NCI-H1930 (cell line): ENCODE data around the gene NRXN3.
A peak's percentile ranks its signal among the peaks of the same experiment; 100 is the strongest.

ENCODE experiments used
- DNase-seq, 2 experiments: peaks; one replicate each; lab custom pipeline; 2025; lab: John Stamatoyannopoulos, UW

NRXN3 gene

DNA sequence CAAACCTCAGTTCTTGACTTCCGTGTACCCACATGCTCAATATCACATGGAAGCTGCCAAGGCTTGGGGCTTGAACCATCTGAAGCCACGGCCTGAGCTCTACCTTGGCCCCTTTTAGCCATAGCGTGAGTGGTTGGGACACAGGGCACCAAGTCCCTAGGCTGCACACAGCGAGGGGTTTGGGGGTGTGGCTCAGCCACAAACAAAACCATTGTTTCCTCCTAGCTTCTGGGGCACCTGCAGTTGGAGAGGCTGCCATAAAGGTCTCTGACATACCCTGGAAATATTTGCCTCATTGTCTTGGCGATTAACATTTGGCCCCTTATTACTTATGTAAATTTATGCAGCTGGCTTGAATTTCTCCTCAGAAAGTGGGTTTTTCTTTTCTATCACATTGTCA, 628.6 kb downstream of the NRXN3 start:
- DNase-seq, result no peak

DNA sequence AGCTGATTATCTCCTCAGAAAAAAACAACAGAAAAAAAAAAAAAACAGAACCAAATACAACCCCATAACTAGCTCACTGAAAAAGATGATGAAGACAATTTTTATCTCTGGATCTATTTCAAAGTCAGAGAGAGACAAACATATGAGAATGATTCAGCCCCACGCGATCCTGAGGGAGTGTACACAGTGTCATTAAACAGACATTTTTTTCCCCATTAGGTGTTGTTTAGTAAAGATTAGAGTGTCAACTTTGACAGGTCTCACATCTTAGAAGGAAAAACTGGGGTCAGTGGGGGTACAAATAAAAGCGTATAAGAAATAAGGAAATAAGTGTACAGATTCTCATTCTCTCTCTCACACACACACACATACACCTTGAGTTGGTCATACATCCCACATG, 635.4 kb downstream of the NRXN3 start:
- no peak for DNase-seq

DNA sequence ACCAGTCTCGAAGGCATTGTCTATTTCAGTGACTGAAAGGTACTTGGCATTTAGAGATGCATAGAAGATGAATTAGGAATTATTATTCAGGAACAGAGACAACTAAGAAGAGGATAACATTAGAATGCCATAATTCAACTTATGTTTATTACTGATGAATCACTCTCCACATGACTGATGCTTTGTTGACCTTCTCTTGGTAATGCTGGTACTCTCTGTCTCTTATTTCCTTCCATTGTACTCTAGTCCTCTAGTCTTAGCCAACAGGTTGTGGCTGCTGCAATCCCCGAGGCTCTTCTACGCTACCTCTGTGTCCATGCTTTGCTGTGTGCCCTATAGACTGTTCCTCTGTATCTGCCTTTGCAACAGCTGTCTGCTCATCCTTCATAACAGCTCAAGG, 652.9 kb downstream of the NRXN3 start:
- no peak for DNase-seq

DNA sequence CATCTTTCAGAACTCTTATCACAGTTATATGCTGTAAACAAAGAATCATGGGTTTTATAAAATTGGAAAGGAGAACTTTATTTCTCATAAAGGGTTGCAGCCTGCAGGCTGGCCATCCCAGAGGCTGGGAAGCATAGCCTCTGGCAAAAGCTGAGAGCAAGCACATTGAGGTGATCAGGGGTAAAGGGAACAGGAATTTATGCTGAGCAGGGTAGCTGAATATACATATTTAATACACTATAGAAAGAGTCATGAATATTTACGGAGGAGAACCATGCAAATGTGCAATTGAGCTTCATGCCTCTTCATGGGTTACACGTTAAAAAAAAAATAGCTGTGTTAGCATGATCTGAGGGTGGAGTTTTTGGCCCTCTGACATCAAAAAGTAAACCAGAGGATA, 653.3 kb downstream of the NRXN3 start:
- DNase-seq, result no peak

DNA sequence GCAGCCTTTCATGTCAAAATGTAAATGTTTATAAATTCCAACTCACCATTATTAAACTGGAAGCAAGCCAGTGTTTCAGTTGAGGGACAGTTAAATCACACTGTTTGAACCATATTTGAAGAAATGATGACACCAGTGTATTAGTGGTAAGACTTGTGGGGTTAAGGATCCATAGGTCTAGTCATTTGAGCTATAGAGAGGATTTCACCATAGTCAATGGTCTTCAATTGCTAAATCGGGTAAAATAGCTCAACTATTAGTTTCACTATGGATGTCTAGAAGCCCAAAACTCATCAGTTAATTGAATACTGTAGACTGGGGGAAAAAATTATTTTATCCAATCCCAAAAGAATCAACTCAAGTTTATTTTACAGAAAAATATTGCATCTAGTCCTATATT, 659.1 kb downstream of the NRXN3 start:
- no peak for DNase-seq

DNA sequence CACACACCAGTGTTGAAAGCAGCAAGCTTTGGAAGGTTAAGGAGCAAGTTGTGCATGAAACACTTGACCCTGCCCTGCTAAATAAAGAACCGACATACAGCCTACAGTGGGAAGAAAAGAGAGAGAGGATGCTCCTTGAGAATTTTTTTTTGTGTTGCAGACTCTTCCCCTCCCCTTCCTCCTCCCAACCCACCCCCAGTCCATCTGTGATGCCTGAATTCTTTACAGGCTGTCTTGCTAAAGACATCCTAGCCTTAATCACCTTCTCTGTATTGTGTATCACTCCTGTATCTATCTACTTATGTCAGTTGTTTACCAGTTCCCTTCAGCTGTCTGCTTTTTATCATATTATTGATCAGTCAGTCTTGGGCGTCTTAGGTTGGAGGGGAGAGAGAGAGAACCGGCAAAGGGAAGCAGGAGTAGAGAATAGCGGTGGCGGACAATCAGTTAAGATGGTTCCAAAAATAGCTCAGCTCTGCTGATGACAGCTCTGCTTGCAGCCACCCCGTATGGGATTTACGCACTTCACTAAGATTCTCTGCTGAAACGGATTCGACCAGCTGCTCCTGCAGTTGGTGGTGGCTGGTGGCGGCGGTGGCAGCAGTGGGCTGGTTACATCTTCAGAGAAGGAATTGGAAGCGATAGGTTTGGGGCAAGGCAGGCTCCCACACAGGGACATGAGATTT, 664.7 kb downstream of the NRXN3 start:
- DNase-seq, result no peak

DNA sequence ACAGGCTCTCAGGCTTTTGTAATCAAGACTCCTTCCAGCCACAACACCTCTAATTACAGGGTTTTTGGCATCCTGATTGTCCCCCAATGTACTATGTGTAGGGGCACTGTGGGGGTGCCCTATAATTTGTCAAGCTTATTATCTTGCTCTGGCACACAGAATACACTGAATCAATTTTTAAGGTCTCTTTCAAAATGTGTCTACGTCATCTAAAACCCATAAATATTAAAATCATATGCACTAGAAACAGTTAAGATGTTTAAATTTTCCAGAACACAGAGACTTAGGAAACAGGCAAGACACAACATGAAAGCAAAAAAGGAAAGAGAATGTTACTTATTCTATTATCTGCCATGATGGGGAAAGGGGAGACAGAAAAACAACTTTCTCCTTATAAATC, 665.7 kb downstream of the NRXN3 start:
- DNase-seq, result no peak

DNA sequence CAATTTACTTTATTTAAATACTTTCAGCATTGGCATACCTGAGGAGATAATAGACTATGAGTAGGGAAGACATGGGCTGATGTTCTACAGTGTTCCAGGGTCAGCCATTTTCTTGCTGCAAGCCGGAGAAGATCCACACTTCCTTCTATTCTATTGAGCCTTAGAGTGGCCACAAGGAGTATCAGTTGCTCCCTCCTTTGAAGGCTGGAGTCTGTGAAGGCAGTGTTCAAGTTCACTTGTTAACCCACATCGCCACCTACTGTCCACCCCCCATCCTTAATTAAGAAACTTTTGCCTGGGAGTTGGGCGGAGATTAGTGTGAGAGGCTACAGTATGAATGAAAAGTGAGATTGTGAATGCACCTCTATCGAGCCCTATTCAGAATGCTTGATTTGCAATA, 666.6 kb downstream of the NRXN3 start:
- DNase-seq, result peak; percentile 57 to 61

DNA sequence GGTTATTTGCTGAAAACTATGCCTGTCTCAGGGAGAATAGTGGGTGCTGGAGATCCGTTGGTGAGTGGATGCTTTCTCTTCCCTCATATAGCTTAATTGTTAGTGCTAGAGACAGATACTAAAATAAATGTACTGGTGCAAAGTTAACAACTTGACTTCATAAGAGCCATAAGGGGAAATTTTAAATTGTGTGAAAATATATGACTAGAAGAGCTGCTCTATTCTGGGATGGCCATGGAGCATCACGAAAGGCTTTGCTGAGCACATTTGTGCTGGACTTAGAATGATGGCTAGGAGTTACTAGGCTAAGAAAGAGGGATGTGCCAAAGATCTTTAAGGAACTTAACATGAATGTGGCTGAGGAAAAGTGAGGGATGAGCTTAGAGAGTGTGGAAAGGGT, 668.8 kb downstream of the NRXN3 start:
- DNase-seq, result no peak

DNA sequence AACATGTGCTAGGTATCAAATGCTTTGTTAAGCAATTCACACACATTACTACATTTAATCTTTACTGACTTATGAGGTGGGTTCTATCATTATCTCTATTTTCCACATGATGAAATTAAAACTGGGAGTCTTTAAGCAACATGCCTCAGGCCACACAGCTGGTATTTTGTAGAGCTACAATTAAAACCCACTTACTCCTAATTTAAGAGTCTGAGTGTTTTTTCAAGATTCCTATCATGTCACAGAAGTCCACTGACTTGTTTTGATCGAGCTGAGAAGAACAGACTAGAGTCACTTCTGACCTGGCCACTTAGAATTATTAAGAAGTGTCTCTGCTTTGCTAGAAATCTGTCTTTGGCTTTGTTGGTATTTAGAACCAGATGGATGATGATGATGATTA, 670.7 kb downstream of the NRXN3 start:
- DNase-seq, result no peak

DNA sequence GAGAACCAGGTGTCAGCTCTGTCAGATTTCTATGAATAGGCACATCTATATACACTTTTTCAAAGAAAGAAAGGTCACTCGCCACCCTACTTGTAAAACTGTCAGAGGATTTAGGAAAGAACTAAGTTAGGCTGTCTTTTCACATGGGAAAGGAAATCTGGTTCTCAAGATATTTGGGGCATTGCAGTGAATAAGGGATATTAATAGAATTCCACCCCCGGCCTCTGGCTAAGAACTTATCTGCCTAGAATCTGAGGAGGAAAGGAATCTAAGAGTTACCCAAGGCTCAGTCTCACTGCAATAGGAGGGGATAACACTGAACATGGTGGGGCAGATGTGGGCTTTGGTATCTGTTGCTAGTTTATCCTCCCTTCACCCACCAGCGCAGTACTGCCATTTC, 677.6 kb downstream of the NRXN3 start:
- no peak for DNase-seq

DNA sequence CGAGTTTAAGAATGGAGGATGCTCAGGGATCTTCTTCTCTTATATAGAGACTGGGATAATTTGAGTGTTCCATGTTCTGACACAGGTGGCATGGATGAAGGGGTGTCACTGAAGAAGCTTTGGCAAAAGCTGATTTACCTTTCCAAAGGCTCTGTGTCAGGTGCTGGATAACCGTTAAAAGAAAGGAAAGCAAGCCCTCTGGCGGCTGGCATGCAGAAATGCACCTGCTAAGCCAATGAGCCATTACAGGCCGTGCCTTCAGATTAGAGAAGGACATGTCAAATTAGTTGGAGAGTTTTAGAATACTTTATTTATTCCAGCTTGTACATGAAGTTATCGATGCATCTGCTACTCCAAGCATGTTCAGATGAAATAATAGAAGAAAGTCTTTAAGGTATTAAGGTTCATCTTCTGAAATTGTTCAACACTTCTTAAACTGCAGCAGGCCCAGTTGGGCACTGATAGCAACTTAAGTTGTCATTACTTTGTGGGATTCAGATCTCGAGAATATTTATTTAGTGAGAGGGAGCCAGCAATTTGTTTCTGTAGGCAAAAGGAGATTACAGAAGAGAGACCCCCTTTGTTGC, 678.2 kb downstream of the NRXN3 start:
- DNase-seq, result peak; percentile 36 to 55

DNA sequence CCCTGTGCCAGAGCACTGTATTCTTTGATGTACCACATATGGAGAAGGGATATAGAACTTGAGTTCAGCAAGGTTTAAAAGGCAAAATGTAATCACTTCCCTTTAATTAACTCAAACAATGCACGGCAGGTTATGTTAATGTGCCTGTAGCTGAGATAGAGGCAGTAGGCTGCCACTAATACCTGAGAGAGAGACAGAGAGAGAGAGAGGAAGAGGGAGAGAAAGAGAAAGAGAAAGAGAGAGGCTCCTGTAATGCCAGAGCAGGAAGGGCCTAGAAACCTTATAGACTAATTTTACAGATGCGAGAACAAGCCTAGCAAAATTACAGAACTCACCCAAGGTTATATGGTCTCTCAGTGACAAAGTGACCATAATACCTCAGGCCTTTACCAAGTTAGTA, 679.8 kb downstream of the NRXN3 start:
- no peak for DNase-seq

DNA sequence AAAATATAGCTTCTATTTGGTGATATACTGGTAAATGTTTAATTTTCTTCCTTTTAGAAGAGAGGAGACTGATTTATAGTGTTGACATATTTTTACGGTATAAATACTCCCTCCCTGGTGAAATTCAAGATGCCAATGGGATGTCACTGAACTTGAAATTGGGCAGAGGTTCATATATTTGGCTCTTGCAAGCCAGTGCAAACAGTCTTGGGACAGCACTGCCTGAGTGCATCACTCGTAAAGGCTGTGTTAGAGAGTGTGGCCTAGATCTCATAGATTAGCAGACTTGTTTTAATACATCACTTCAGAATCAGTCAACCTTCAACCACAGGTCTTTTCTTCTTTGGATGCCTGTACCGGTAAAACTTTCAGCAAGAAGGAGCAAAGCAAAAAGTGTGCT, 681.0 kb downstream of the NRXN3 start:
- no peak for DNase-seq

DNA sequence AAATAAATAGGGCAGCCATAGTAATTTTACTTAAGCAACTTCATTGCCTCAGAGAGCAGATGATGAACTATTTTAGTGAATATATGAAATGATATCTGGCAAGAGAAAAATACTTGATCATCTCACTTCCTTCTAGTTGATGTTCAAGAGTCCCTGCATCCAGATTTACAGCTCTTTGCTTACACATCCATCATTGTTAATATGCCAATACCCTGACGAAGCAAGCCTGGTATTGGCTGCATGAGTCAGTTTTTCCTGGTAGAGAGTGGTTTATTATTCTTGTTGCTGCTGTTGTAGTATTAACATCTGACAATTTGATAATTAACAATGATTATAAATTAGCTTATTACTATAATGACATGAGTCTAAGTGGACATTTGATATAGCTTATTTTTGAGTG, 681.9 kb downstream of the NRXN3 start:
- DNase-seq, result no peak

DNA sequence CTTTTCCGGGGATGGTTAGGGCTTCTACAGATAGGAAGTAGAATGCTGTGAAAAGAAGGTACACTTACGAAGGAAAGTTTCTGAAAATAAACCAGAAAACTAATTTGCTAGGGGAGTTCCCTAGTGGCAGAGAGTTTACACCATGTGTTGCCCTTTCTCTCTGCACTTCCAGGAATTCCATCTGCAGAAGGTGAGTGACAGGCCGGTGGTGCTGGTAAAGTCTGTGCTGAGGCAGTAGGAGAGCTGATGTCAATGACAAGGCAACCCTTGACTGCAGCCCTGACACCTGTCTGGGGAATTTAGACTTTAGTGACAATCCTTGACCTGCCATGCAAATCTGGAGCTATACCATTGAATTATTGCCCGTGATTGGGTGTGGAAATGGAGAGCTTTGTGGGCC, 687.8 kb downstream of the NRXN3 start:
- DNase-seq, result no peak

DNA sequence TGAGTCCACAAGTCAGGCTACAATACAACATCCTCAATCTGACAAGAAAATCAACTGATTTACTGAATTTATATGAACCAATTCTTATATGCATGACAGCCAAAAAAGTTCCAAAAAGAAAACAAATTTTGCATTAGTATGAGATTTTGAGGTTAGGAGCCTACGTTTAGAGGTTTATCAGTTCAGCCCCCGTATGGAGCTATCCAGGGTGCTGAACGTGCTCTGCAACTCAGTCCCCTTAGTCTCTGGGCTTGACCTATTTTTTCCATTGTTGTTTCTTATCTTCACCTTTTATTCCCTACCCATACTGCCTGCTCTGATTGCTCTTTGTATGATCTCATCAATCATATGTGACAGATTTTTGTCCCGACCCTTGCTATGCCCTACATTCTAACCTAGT, 693.0 kb downstream of the NRXN3 start:
- DNase-seq, result no peak

DNA sequence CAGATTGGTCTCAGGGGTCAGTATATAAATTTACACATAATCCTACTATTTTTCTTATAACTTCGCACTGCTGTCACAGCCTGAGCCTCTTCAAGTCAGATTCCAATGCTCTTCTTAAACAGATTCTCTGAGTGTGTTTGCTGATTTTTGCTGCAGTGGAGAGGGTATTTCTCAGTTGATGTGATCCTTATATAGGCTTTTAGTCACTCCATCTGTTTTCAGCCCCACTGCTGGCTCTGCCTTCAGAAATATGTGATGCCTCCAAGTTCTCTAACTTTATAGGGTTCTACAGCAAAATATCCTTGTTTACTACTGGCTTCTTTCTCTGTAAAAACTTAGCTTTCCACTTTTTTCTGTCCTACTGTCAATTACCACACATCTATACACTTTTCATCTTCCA, 702.7 kb downstream of the NRXN3 start:
- no peak for DNase-seq

DNA sequence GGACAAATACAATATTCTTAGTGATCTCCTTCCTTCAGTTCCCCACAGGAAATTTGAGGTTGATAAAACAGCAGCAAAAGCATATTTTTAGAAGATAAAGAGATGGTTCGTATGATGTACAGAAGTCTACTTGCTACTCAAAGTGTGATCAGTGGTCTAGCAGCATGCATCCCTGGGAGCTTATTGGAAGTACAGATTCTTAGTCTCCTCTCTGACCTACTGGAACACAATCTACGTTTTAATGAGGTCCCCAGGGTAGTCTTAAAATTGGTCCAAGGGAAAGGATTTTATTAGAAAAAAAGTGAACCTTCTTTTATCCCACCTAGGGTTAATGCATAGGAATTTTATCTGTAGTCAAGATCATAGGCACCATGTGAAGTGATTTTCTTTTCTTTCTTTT, 703.4 kb downstream of the NRXN3 start:
- DNase-seq, result no peak

DNA sequence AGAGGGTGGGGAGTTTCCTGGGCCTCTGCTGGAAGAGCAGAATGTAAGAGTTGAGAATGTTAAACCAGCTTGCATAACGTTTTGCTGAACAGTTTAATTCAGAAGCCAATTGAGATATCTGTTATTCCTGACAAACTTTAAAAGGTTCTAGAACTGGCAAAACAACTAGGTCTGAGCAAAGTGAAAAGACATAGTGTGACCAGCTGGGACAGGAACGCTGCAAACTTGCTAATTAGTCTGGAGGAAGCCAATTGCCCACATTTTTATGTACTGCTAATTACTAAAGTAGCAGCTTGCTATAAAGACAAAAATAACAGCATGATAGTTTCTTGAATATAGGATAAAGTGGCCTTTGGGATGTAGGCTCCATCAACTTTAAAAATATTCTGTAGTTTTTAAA, 704.9 kb downstream of the NRXN3 start:
- DNase-seq, result no peak

DNA sequence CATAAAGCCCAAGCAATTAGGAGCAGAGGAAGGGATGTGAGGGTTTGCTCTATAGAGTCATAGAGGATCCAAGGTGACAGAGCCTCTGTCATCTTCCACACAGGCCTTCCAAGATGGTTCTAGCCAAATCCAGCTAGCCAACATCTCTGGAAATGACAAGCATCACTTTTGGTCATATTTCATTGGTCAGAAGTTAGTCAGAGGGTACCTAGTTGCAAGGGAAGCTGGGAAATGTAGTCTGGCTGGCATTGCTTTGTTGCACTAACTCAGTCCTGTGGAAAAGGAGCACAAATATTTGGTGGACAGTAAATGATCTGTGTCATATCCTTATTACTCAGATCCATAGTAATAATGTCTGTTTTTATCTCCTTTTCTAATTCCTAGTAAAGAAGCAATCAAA, 715.7 kb downstream of the NRXN3 start:
- DNase-seq, result no peak

DNA sequence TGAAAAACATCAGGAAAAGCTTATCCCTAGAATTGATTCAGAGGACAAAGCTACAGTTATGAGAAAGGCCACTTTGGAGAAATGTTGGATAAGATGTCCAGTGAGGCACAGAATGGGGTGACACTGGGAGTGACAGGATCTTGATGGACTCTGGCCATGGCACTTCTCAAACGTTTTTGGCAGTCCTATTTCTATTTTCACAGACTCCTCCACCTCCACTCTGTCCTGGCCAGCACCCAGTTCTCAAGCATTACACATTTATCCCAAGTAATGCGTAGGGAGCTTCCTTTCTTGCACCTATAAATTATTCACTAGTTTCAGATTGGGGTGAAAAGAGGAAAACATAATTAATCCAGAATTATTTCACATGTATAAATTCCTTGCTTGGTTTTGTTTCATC, 727.3 kb downstream of the NRXN3 start:
- no peak for DNase-seq

DNA sequence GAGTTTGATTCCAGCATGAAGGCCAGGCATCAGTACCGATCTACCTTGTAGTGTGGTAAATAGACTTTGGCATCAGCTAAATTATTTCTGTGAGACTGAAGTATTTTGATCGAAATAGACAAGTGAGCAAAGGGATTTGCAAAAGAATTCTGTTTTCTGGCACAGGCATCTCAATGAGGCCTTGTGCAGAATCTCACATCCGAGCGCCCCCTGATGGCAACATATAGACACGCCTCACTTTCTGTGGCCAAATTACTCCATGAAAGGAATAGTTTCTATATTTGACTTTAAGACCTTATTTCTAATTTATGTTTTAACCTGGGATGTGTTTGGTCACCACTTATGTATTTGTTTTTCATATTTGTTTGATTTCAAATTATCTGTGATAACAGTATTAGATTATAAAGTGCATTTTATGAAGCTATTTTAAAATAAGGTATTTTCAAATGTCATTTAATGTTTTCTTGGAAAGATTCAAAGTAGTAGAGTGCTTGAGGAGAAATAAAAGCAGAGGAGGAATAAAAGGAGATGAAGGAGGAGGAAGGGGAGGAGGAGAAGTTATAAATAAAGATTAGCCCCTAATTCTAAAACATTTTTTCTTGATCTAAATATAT, 731.9 kb downstream of the NRXN3 start:
- DNase-seq, result peak; percentile 40 to 51

DNA sequence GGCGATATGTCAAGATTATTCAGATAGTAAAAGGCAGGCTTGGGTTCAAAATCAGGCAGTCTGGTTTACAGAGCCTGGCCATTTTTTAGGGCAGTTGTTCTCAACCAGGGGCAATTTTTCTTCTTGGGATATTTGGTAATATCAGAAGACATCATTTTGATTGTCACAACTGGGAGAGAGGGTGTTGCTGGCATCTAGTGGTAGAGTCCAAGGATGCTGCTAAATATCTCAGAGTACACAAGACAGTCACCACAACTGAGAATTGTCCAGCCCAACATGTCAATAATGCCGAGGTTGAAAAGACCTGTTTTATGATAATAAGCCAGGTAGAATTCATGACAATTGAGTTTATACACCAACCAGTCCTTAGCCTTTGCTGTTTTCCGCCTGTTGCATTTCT, 733.9 kb downstream of the NRXN3 start:
- DNase-seq, result peak; percentile 33 to 70
